Stimulated activated CD4-positive, alpha-beta T cell treated with anti-CD3 and anti-CD28 coated beads, Interleukin-12 subunit alpha, Interleukin-12 subunit beta, amount 100 ng/mL, for 24 hours (primary cell): ENCODE data around the gene PDPK1.
A peak's percentile ranks its signal among the peaks of the same experiment; 100 is the strongest.

Experiments
- DNase-seq, 2 experiments: peaks; one replicate each; pipeline ENCODE4 v3.0.0-alpha.2; 2020; ENCODE audit warnings: low read depth in 2 of 2

The PDPK1 gene

DNA sequence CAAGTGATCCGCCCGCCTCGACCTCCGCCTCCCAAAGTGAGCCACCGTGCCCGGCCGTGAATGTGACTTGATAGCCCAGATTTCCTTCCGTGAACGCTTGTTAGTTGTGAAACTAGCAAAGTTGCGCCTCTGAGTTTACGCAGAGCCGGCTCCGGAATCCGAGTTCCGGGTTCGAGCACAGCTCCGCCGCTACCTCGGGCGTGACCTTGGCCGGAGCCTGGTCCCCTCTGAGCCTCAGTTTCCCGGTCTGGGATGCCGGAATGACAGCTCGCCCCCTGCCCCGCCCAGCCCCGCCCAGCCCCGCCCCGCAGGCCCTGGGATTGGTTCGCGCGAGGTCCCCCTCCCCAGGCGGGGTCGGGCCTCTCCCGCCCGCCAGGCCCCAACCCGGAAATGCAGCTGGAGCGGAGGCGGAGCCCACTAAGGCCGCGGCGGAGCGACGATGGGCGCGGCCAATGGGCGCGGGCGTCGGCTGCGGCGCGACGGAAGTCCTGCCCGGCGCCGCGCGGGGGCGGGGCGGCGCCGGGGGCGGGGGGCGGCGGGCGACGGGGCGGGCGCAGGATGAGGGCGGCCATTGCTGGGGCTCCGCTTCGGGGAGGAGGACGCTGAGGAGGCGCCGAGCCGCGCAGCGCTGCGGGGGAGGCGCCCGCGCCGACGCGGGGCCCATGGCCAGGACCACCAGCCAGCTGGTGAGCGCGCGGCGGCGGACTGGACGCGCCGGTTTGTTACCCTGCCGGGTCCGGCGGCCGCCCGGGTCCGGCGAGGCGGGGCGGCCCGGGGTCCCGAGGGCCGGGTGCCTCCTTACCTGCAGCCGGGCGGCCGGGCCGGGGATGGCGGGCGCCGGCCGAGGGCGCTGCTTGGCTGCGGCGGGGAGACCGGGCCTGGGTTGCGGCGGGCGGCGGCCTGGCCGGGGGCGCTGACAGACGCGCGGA, at the start of gene PDPK1:
PDPK1 (plus strand) TSS at position 571 of the 929 bp plus-strand sequence; CDS start at position 663, 92 bp downstream.
- DNase-seq: peak; percentile 85 to 86

DNA sequence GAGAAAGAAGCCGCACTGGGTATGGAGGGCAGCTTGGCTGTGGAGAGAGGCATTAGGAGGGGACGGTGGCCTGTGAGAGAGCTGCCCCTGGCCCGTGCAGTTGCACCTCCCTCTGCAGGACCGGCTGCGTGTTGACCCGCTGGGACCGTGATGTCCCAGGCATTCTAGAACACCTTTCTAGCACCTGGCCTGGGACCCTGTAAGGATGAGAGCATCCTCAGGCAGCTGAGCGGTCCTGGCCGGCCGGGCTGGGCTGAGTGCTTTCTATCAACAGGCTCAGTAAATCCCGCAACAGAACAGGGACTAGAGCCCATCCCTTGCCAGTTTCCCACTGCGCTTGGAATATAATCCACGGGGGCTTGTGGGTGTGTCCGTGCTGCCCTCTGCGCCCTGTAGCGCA, 48.2 kb upstream of the PDPK1 start:
- DNase-seq: no peak

DNA sequence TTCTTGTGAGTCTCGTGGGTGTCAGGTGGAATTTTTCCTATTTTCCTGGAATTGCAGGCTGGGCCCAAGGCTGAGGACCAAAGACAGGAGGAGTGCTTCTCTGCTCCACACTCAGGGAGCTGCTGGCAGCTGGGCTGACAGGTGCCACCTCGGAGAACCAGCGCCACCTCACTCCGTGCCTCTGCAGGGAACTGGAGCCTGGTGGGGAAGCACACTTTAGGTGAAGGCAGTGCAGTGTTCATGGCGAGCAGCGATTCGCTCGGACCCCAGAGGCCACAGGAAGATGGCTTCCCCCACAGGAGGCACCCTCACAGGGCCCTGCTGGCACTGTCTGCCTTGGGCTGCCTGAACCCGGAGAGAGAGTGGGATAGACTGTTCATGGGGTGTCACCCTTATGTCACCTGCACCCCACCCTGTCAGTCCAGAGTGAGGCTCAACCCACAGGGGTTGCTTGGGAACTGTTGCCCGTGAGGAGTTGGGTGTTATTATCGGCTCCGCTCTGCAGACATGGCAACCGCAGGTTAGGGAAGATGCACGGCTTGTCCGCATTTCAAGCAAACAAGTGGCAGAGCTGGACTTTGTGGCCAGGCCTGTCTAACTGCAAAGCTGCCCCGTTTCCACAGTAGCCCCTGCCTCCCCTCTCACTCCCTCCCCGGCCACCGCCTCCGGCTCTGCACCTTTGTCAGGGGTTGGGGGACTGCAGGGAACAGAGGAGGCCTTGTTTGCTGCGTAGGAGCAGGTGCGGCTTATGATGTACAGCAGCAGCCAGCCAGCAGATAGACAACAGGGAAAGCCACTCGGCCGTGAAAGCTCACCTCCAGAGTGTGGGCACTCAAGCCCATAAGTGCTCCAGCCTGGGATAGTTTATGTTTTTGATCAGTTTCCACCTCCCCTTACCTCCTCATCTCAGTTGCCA, 47.4 kb upstream of the PDPK1 start:
- DNase-seq: no peak

DNA sequence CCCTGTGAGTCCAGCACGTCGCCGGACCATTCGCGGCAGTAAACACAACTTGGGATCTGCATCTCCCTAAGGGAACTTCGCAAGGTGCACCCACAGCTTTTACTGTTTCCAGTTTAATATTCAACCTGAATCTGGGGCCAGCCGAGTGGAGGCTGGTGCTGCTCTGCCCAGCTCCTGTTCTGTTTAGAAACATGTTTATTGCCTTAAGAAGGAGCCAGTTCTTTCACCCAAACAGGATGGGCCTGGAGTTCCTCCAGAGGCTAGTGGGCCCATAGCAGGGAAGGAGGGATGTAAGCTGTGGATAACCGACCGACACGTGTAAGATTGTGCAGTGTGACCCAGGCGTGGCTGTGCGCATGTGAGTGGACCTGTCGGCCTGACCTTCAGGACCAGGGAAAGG, 45.5 kb upstream of the PDPK1 start:
- no peak for DNase-seq

DNA sequence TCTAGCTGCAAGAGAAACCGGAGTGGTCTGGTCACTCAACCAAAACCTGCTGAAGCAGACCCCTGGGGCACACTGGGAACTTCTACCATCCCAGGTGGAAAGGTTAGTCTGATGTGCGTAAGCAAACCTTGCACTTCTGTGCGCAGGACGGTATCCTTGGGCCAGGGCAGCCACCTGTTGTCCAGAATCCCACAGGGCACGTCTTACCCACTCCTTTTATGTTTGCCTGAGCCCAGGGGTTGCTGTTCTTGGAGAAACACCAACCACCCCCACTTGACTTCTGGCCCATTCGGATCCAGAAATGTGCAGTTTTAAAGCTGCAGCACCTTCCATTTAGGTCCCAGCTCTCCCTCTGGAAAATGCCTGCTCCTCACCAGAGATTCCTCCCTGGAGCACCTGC, 44.2 kb upstream of the PDPK1 start:
- no peak for DNase-seq

DNA sequence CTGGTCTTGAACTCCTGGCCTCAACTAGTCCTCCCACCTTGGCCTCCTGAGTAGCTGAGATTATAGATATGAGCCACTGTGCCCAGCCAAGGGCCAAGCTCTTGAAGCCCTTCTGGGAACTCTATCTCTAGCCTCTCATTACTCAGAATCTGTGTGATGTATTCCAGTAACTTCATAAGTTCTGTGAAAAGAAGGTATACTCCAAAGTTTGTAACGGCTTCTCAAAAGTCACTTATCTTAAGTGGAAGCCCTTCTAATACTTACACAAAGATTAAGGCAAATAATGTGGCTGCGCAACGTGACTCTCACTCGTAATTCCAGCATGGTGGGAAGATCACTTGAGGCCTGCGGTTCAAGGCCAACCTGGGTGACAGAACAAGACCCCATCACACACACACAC, 43.2 kb upstream of the PDPK1 start:
- no peak for DNase-seq

DNA sequence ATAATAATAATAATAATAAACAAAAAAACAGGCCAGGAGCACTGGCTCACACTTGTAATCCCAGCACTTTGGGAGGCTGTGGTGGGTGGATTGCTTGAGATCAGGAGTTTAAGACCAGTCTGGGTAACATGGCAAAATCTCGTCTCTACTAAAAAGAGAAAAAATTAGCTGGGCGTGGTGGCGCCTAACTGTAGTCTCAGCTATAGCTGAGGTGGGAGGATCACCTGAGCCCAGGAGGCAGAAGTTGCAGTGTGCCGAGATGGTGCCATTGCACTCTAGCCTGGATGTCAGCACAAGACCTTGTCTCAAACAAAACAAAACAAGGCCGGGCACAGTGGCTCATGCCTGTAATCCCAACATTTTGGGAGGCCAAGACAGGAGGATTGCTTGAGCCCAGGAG, 42.8 kb upstream of the PDPK1 start:
- DNase-seq: no peak

DNA sequence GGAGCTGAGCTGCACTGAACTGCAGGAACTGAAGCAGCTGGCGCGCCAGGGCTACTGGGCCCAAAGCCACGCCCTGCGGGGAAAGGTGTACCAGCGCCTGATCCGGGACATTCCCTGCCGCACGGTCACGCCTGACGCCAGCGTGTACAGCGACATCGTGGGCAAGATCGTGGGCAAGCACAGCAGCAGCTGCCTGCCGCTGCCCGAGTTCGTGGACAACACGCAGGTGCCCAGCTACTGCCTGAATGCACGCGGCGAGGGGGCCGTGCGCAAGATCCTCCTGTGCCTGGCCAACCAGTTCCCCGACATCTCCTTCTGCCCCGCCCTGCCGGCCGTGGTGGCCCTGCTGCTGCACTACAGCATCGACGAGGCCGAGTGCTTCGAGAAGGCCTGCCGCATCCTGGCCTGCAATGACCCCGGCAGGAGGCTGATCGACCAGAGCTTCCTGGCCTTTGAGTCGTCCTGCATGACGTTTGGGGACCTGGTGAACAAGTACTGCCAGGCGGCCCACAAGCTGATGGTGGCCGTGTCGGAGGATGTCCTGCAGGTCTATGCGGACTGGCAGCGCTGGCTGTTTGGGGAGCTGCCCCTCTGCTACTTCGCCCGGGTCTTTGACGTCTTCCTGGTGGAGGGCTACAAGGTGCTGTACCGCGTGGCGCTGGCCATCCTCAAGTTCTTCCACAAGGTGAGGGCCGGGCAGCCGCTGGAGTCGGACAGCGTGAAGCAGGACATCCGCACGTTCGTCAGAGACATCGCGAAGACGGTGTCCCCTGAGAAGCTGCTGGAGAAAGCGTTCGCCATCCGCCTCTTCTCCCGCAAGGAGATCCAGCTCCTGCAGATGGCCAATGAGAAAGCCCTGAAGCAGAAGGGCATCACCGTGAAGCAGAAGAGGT, 41.4 kb upstream of the PDPK1 start:
- DNase-seq: no peak

DNA sequence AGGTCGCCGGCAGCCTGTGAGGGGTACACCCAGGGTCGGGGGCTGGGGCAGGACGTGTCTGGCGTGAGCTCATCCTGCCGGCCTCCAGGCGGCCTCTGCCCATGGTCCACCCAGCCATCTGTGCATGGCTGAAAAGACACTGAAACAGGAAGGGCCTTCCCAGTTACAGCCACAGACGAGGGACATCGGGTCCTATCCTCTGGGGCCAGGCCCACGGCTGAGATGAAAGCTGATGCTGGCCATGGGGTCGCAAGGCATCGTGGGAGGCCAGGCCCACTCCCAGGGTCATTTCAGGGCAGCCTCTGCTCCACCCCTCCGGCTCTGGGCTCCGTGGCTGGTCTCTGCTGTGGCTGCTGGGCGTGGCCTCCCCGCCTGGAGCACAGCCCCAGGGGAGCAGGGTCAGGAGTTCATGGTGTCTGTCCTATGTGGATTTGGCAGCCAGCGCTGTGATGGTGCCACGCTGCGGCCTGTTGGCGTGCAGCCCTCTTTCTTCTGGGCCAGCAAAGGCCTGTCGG, 40.6 kb upstream of the PDPK1 start:
- no peak for DNase-seq

DNA sequence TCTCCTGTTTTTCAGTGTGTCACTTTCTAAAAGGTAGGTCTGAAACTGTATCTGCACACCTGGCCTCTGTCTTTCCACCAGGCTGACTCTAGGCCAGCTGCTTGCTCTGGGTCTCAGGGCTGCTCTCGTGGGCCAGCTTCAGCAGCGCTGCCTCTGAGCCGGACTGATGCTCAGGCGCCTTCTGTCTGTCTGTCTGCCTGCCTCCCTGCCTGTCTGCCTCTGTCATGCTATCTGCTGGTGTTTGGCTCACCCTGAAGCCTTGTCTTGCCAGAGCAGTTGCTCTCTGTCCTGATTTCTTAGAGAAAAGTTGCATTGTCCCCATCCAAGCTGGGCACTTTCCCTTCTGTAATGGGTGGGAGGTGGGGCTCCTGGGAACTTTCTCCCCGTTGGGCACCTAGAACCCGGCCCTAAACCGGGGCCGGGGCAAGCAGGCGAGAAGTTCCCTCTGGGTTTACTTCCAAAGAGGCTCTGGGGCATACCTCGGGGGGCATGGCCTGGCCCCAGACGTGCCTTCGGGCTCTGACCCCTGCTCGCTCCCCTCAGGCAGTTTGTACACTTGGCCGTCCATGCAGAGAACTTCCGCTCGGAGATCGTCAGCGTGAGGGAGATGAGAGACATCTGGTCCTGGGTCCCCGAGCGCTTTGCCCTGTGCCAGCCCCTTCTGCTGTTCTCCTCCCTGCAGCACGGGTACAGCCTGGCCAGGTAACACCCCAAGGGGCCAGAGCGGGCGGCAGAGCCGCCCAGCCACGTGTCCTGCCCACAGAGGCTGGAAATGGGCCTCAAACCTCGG, 39.9 kb upstream of the PDPK1 start:
- DNase-seq: no peak

DNA sequence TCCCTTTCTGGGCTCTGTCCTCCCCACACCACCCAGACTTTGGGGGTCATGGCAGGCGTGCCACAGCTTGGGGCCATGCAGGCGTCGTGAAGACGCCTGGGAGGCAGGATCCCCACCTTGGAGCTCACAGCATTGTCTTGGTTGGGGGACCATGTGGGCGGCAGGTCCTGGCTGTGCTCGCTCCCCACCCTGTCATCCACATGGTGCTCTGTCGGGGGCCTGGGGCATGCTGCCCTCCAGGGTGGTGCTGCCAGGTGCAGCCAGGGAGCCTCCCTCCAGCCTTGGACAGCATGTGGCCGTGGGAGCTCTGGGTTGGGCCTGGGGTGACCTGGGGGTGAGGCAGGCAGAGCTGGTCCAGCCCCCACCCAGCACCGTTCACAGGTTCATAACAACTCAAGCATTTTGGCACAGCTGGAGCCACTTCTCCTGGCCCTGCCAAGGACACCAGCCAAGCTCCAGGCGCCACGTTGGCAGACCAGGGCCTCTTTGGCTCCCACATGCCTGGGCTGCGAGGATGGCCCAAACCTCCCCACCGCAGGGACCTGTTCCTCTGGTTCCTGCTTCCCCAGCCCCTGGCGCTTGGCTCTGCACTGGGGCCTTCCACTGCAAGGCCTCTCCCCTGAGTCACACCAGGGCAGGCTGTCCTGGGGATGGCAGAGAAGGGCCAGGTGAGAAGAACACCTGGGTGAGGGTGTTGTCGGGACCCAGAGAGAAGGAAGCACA, 39.1 kb upstream of the PDPK1 start:
- DNase-seq: no peak

DNA sequence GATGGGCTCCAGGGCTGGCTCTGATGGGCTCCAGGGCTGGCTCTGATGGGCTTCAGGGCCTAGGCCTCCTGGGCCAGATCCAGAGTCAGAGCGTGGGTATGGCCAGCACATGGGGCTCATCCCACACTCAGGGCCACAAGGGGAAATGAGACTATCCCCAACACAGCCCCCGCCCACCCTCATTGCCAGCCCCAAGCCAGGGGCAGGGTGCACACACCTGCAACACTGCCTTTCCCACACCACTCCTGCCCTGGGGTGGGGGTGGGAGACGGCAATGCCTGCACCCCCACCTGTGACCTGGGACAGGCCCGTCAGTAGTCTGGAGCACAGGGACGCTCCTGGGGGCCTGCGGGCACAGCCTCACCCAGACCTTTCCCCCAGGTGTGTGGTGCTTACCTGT, 38.4 kb upstream of the PDPK1 start:
- DNase-seq: no peak

DNA sequence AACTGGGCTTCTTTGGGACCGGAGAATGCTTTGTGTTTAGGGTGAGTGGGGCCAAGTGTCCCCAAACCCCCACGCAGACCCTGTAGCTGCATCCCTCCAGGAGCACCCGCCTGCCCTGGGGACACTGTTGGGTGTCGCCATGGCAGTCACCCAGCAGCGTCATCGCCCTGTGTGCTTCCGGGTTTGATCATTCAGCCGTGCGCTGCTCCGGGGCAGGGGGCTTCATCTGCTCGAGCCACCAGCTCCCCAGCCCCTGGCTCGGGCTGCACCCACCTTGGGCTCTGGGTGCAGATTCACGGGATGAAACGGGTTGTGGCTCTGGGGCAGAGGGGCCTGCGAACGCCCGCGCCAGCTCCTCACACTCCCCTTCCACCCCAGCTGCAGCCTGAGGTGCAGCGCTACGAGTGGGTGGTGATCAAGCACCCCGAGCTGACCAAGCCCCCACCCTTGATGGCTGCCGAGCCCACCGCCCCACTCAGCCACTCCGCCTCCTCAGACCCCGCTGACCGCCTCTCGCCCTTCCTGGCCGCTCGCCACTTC, 37.9 kb upstream of the PDPK1 start:
- DNase-seq: no peak

DNA sequence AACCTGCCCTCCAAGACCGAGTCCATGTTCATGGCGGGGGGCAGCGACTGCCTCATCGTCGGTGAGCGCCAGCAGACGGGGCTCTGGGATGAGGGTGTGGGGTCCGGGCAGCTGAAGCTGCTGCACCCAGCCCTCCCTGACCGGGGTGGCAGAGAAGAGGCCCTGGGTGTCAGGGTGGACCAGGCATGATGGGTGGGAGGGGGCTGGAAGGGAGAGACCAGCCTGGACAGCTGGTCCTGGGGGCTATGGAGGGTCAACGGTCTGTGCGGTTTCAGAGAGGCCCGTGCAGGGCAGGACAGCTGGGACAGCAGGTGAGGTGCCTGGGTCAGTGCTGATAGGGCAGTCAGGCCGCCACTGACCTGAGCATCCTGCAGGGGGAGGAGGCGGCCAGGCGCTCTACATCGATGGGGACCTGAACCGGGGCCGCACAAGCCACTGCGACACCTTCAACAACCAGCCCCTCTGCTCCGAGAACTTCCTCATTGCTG, 37.3 kb upstream of the PDPK1 start:
- DNase-seq: no peak

DNA sequence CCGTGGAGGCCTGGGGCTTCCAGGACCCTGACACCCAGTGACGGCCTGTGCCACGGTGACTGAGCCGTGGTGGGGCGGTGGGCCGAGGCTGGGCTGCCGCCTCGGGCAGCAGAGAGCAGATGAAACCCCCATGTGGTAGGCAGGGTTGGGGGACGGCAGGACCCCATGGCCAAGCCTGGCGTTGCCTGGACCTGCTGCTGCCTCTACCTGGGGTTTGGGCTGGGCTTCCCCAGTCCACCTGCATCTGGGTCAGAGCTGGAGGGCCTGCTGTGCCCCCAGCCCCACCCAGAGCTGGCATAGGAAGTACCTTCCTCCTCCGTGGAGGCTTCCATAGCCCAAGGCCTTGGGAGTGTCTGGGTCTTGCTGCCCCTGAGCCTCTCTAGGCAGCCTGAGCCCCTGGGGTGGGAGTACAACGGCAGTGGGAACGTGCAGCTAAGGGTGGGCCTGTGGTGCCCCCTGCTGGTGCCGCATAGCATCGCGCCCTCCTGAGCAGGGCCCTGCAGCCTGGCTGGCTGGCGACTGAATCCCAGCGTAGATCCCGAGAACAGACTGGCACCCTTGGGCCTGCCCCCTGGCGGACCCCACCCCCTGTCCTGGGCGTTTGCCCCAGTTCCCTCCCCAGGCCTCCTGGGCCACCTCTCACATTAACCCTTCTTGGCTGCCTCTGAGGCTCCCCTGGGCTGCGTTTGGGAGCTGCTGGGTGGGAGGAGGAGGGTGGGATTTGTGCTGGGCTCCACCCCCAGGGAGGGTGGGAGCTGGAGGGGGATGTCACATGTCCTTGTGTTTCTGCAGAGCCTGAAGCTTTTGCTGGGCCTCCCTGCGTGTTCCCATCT, 36.7 kb upstream of the PDPK1 start:
- DNase-seq: peak; percentile 57 to 75

DNA sequence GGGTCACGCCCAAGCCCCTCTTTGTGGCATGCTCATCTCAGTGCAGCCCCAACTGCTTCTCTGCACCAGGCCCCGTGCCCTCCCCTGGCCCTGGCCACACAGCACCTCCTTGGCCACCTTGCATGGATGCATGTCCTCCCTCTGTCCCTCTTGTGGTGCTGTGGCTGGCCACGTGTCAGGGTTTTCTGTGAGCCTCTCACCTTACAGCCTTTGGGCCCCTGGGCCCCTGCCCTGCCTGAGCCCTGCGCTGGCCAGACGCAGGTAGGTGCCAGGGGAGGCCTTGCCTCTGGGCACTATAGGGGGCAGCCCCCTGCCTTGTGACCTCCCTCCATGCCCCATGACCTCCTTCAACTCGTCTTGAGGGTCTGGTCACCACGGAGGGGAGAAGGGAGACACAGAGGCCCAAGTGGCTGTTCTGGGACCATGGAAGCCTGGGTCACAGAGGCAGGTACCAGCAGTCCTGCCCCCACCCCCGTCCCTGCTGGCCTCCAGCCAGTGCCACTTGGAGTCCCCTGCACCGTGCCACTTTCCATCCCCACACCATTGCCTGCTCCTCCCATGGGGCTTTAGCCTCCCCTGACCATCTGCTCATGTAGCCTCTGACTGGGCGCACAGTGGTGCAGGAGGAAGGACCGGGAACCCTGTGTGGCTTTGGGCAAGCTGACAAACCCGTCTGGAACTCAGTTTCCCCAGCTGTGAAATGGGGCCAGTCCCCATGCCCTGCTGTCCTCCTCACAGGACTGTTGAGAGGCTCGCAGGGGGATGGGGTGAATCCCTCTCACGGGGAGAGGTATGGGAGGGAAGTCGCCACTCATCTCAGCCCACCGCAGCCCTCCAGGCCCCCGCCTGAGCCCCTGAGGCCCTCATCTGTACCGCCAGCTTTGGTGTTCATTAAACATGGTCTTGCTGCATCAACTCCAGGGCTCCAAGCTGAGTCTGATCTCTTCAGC, 35.6 kb upstream of the PDPK1 start:
- no peak for DNase-seq

DNA sequence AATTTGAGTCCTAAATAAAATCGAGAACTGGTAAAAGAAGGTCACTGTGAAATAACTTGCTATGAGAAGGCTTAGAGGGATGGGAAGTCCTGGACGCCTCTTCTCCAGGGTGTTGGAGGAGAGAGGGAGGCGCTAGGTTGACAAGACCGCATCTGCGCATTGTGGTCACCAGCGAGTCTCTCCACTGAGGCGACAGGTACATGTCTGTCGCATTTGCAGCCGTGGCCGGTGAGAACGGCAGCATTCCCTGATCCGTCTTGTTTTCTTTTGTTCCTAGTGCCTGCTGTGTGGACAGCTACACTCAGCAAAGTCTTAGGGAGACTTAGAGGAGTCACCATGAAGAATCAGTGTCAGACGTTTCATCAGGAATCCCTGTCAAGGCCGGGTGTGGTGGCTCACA, 32.1 kb upstream of the PDPK1 start:
- no peak for DNase-seq
